Measurements from ENCODE around the gene CTAG2.
"Not testable (repeated sequence)": the region's sequence is repeated elsewhere in the genome, so short reads cannot be mapped to it uniquely, and the experiment has no call there.

CTAG2 gene

DNA sequence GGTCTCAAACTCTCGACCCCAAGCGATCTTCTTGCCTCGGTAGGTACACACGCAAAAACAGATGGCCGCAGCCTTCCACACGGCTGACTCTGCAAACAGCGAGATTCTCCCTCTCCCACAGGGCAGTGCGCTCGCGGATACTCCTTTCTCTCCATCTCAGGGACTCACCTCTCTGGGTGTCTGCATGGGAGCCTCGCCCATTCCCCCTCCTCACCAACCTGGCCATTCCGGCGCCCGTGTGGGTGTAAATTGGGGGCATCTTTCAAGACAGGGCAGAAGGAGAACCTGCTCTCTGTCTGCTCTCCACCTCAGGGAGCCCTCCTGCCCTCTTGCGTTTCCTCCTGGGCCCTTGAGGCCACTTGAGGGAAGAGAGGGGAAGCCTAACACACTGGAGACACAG is 4.4 kb downstream of the CTAG2 start:
- no peak for DNase-seq (ENCODE audit: low read depth, low spot score)

DNA sequence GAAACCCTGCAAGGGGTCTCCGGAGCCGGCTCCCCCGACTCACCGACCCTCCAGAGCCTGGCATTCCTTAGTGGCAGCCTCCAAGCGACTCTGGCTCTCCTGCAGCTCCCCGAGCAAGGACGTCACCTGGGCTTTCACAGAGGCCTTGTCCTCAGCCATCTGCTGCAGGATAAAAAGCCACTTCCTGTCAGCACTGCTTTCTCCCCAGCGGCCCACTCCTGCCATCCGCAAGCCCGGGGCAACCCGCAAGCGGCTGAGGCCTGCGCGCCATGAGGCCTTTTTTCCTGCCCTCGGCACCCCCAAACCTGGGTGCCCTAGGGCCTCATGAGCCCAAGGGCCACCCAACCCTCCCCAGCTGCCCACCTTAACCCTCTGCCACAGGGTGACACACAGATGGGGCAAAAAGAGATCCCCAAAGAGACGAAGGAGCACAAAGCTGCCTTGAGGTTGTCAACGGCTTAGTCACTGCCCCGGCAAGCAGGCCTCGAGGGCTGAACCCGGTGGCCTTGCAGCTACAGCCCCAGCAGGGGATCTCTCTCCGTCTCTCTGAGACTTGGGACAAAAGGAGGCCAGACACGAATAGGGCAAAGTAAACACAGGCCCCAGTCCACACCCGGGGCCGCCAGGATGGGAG is 7.5 kb downstream of the CTAG2 start:
- DNase-seq (ENCODE audit: low read depth, low spot score) = not testable (repeated sequence)

DNA sequence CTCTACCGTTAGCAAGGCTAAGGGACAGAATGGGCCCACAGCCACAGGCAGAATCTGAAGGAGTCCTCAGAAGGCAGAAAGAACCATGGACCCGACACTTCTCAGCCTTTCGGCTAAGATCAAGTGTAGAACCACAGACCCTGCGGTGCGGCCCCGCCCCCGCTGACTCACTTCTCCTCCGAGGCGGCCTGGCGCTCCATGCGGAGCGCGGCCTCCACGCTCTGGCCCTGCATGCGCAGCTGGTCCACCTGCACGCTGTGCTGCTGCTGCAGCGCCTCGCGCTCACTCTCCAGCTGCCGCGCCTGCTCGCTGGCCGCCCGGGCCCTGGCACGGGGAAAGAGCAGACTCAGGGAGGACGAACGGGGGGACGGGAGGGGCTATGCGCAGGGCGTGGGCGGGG is 9.7 kb downstream of the CTAG2 start:
- not testable (repeated sequence) for DNase-seq (ENCODE audit: low read depth, low spot score)

DNA sequence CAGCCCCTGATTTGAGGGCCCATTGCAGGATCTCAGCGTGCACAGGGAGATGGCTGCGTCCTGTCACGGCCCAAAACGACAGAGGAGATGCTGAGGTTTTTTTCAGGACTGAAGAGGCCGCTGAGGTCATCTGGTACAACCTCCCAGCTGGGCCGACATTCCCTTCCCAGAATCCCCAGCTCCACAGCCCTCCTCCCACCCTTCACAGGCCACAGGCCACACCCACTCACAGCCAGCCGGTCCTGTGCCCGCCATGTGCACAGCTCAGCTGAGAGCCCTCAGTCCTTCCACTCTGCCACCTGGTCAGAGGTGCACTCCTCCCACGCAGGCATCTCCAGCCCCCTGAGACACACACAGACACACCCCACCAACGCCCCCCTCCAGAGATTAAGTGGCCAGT is 11.6 kb downstream of the CTAG2 start:
- not testable (repeated sequence) for DNase-seq (ENCODE audit: low read depth, low spot score)

DNA sequence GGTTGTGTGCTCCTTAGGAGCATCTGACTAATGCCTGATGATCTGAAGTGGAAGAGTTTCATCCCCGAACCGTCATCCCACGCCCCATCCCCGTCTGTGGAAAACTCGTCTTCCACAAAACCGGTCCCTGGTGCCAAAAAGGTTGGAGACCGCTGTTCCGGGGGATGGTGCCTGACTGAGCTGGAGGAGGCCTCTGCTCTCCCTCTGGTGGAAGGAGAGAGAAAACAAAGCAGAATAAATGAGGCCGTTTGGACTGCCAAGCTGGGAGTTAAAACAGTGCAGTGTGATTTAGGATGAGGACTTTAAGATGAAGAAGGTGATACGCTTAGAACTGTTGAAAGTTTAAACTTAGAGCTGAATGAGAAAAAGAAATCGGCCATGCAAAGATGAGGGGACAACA is 19.7 kb downstream of the CTAG2 start:
- DNase-seq (ENCODE audit: low read depth, low spot score) = not testable (repeated sequence)

DNA sequence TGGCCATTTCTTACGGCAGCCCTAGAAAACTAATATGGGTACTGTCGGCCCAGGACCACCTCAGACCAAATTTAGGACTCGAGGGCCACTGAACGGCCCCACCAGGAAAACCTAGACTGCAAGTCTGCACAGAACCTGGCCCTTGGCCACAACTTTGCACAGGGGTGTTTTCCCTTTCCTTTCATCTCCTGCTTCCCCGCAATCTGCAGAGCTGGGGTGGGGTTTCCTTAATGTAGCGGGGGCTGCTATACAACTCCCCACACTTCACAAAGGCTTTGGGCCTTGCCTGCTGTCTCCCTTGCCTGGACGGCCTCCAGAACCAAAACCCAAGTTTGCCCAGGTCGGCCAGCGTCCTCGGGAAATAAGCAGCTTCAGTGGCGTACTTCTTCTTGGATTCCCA is 22.4 kb downstream of the CTAG2 start:
- not testable (repeated sequence) for DNase-seq (ENCODE audit: low read depth, low spot score)

DNA sequence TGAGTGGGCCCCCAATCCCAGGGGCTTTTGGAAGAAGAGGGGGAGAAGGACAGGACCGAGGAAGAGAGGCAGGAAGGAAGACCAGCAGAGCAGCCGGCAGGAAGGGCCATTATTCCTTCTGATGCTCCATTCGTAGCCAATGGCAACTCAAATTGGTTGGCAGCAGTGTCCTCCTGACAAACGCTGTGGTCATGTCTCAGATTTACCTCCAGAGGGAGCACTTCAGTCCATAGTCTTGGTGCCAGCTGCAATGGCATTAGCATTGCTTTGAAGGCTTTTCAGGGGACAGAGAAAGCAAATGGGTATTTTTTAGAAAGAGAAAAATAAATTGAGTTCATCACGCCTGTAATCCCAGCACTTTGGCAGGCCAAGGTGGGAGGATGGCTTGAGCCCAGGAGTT is 24.4 kb downstream of the CTAG2 start:
- not testable (repeated sequence) for DNase-seq (ENCODE audit: low read depth, low spot score)

DNA sequence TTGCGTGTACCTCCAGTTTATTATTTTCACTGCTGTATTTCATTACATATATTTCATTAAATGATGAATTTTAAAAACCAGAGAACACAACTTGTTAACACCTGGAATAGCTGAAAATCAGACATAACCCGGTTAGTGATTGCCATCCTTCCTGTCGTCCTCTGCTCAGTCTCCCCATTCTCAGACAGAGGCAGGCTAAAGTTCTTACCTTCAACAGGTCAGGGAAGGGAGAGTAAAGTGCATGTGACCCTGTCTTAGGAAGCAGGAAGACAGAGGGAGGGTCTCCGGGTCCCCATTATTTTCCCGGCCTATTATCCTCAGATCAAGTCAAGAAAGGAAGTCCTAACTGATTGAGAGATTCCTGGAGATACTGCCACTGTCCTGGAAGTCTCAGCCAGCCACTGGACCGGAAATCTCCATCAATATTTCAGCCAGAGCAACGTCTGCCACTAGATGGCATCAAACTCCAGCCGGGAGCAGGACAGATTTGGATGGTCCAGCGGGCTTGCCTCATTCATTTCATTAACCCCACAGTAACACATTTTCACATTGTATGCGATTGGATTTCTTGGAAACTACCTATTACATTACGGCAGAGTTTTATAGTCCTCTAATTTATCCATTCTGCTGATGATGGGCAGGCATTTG is 32.5 kb downstream of the CTAG2 start:
- not testable (repeated sequence) for DNase-seq (ENCODE audit: low read depth, low spot score)

DNA sequence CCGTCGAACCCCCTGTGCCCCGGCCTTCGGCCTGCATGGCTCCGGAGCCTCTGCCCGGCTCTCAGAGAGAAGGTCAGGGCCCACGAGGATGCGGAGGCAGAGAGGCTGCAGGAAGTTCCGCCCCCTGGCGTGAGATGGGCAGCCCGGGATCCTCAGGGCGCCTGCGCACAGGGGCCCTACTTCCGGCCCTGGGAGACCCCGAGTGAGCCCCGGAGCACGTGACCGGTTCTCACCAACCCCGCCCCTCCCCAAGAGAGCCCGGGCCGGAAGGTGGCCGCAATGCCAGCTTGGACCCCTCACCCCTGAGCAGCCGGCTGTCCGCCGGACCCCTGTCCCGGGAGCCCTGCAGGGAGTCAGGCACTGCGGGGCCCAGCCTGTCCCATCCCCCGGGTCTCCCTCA is 34.2 kb downstream of the CTAG2 start, which contains the start of gene CTAG1B:
CTAG1B (minus strand) TSS at position 101 of the 400 bp plus-strand sequence; CDS start at position 37, 64 bp downstream.
- not testable (repeated sequence) for DNase-seq (ENCODE audit: low read depth, low spot score)

DNA sequence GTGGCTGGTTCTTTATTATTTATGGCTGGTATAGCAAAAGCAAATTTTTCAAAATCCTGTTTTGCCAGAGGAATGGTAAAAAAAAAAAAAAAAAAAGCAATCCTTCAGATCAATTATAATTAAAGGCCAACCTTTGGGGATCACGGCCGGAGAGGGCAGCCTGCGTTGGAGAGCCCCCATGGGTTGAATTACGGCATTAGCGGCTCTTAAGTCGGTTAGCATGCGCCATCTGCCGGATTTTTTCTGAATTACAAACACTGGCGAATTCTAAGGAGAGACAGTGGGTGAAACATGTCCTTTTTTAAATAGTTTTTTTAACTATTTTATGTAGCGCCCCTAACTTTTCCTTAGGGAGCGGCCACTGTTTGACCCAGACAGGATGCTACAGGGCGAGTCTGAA is 39.8 kb downstream of the CTAG2 start:
- DNase-seq (ENCODE audit: low read depth, low spot score) = not testable (repeated sequence)

DNA sequence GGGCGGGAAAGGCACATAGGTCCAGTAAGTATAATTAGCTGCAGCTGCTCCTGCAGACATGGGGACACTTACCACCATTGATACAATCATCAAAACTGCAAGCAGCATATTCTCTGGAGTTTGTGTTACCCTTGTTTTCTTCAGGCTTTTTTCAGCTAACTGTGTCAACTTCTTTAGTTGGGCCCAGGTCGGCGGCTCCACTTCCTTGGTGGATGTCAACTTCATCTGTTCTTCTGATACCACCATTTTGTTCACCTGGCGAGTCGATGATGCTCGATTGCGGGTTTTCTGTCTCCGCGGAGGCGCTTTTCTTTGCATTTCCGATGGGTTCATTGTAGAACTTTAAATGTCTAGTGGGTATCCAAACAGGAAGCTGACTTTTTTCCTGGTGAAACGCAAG is 42.2 kb downstream of the CTAG2 start:
- DNase-seq (ENCODE audit: low read depth, low spot score) = not testable (repeated sequence)

DNA sequence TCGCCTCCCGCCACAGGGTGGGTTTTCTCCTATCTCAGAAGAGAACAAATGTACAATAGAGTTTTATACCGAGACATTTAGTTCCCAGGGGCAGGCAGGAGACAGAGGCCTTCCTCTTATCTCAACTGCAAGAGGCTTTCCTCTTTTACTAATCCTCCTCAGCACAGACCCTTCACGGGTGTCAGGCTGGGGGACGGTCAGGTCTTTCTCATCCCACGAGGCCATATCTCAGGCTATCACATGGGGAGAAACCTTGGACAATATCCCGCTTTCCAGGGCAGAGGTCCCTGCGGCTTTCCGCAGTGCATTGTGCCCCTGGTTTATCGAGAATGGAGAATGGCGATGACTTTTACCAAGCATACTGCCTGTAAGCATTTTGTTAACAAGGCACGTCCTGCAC is 44.6 kb downstream of the CTAG2 start:
- DNase-seq (ENCODE audit: low read depth, low spot score) = not testable (repeated sequence)

DNA sequence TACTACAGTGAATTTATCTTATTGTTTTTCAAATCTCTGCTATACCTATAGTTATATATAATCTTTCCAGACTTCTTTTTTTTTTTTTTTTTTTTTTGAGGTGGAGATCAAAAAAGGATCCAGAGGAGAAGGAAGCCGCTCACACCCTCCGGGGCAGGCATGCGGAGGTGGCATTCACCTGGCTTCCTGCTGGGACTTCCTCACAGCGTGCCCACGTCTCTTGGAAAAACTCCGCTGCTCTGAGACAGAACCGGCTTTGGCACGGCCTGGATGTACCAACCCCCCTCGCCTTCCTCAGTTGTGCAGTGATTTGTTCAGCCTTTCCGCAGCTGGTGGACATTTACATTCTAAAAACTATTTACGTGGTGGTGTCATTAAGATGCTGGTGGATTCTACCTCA is 45.4 kb downstream of the CTAG2 start:
- not testable (repeated sequence) for DNase-seq (ENCODE audit: low read depth, low spot score)

DNA sequence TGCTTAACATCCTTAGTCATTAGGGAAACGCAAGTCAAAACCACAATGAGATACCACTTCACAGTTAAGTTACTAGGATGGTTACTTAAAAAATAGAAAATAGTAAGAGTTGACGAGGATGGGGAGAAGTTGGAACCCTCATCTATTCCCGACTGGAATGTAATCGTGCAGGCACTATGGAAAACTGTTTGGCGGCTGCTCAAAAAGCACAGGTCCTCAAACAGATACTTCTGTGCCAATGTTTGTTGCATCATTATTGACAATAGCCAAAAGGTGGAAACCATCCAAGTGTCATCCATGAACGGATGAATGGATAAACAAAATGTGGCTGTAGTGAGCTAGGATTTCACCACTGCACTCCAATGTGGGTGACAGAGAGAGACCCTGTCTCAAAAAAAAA is 46.0 kb downstream of the CTAG2 start:
- DNase-seq (ENCODE audit: low read depth, low spot score) = no peak

DNA sequence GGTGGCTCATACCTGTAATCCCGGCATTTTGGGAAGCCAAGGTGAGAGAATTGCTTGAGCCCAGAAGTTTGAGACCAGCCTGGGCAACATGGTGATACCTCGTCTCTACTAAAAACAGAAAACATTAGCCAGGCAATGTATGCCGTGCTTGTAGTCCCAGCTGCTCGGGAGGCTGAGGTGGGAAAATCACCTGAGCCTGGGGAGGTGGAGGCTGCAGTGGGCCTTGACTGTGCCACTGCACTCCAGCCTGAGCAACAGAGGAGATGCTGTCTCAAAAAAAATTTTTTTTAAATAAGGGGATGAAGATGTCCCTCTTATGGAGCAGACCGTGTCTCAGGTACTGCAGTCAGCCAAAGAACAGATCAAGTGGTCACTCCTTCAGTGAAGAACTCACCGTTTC is 47.8 kb downstream of the CTAG2 start:
- no peak for DNase-seq (ENCODE audit: low read depth, low spot score)

DNA sequence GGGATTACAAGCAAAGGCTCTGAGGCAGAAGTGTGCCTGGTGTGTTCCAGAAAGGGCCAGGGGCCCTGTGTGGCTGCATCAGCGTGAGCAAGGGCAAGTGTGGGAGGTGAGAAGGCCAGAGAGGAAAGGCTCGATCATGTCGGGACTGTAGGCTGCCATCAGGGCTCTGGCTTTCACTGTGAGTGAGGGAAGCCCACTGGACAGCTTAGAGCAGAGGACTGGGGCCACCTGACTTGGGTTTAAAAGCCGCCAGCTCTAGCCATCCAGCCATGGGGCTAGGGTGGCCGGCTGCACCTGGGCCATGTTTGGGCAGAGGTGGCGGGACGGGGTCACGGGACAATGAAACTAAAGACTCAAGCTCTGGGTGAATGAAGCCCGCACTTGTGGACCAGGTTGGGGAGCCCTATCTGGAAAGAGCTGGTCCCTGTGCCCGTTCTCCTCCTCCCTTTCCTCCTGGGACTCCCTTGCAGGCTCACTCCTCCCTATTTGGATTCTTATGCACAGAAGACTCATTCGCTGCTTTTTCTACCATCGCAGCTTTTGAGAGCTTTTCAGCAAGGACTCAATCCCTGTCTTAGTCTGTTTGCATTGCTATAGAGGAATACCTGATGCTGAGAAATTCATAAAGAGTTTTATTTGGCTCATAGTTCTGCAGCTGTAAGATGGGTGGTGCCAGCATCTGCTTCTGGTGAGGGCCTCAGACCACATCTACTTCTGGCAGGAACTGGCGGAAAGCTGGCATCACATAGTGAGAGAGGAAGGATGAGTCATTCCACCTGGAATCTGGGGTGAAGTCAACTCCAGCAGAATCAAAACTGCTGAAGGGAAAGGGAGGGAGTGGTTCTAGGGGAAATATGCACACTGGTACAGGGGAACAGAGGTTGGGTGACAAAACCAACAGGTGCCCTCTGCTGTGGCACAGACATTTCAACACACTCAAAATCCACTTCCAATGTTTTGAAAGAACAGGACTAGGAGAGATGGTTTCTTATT is 49.6 kb downstream of the CTAG2 start:
- no peak for DNase-seq (ENCODE audit: low read depth, low spot score)

DNA sequence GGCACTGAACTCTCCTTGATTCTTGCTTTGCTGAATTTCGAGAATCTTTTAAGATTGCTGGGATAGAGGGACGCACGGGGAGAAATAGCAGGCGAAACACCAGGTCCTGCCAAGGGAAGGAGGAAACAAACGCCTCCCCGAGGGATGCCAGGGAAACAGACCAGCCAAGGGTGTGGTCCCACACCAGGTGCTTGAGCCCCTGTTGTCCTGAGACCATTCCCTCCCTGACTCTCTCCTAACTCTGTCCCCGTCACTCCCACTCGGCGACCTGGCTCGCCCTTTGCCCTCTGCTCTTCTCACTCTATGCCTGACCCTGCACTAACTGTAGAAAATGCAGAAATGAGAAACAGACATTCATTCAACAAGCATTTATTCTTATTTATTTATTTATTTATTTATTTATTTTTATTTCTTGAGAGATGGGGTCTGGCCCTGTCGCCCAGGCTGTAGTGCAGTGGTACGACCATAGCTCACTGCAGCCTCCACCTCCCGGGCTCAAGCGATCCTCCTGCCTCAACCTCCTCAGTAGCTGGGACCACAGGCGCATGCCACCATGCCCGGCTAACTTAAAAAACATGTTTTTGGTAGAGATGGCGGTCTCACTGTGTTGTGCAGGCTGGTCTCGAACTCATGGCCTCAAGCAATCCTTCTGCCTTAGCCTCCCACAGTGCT is 50.5 kb downstream of the CTAG2 start:
- DNase-seq (ENCODE audit: low read depth, low spot score) = no peak

DNA sequence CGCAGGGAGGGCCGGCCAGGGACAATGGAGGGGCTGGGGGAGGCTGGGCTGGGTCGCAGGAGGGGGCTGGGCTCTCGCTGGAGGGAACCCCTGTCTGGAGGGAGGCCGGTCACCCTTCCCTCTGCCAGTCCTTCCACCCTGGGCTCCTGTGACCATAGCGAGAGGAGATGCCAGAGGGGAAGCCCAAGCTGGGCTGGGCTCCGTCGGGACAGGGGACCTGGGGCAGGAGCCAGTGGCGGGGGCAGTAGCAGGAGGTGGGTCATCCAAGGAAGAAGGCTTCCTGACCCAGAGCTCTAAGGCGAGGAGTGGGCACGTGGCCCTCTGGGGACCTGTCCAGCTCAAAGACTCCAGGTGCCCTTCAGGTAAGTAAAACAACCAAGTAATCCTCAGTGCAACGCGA is 51.2 kb downstream of the CTAG2 start:
- no peak for DNase-seq (ENCODE audit: low read depth, low spot score)
